Activated CD8-positive, alpha-beta memory T cell treated with anti-CD3 and anti-CD28 coated beads, Interleukin-2, amount 10 ng/mL, durations not matched to agents 7 days and 5 days (primary cell): ENCODE results near the gene EAF1. TPM values are rescaled to one million over a fixed set of nuclear protein-coding genes. Genes with fewer than 3 reads are reported as not detected.

ENCODE experiments used
- ATAC-seq: fragments of 150-1000 bp; cut with Tn5 transposase; one replicate; pipeline ENCODE4 v1.10.0; 2021; ENCODE audit warnings: moderate library complexity
- CTCF ChIA-PET: fragments of 350-600 bp; sonication (Branson Sonifier 250); formaldehyde crosslinking; loops from one replicate; lab custom pipeline; 2021; ENCODE audit warnings: antibody characterized with exemption; lab: Charles Lee
- DNase-seq: peaks from one replicate; pipeline ENCODE4 v3.0.0-alpha.2; 2020
- H3K27ac Mint-ChIP-seq: one replicate; pipeline ENCODE4 v1.8.0; 2021; ENCODE audit warnings: mild to moderate bottlenecking, mixed read lengths
- H3K27me3 Mint-ChIP-seq: one replicate; pipeline ENCODE4 v1.8.0; 2021; ENCODE audit warnings: mixed read lengths
- H3K36me3 Mint-ChIP-seq: one replicate; pipeline ENCODE4 v1.8.0; 2021; ENCODE audit warnings: mild to moderate bottlenecking, mixed read lengths
- H3K4me1 Mint-ChIP-seq: one replicate; pipeline ENCODE4 v1.8.0; 2021; ENCODE audit warnings: mixed read lengths
- H3K4me3 Mint-ChIP-seq: one replicate; pipeline ENCODE4 v1.8.0; 2021; ENCODE audit warnings: mild to moderate bottlenecking, moderate library complexity, mixed read lengths
- H3K9me3 Mint-ChIP-seq: one replicate; pipeline ENCODE4 v1.8.0; 2022; ENCODE audit warnings: low read depth, mixed read lengths
- total RNA-seq, 2 experiments: library from RNA; stranded (reverse); gene quantifications; one replicate each; pipeline ENCODE4 v1.2.3, GENCODE V29; 2021

Gene EAF1
- total RNA-seq, 2 experiments from 2014 or later = 27.3 to 29.5 TPM

- H3K27ac Mint-ChIP-seq = peak overlapping the region; percentile 92
- peak overlapping the region; percentile 88 for H3K4me3 Mint-ChIP-seq
- CTCF ChIA-PET = interaction anchor here (1.1 kb wide), 1 partner anchor 21 kb away, joined by 3 read pairs; no protein-coding TSS in a partner anchor
- peaks cover 47% of the 10 kb centered on the region for H3K4me1 Mint-ChIP-seq
- H3K9me3 Mint-ChIP-seq = no peaks in the 10 kb centered on the region
- H3K36me3 Mint-ChIP-seq = peaks cover 45% of the 10 kb centered on the region
- no peaks in the 10 kb centered on the region for H3K27me3 Mint-ChIP-seq
- ATAC-seq (no peak), DNase-seq (no peak)
Observed at GRCh38 chr3:15426579-15427118, 749 bp upstream of the EAF1 start.

GRCh38 chr3:15427981-15428380, 583 bp downstream of the EAF1 start:
- Mint-ChIP-seq H3K36me3 (peaks cover 41% of the 10 kb centered on the region), H3K27me3 (no peaks in the 10 kb centered on the region), H3K27ac (peak overlapping the region; percentile 92), H3K4me1 (peaks cover 50% of the 10 kb centered on the region), H3K4me3 (peak overlapping the region; percentile 88), H3K9me3 (no peaks in the 10 kb centered on the region)
- CTCF ChIA-PET = no interaction called here
- DNase-seq (no peak), ATAC-seq (no peak)

GRCh38 chr3:15428539-15428938, 1.1 kb downstream of the EAF1 start:
- Mint-ChIP-seq H3K27ac (peak overlapping the region; percentile 92), H3K27me3 (no peaks in the 10 kb centered on the region), H3K4me1 (peaks cover 52% of the 10 kb centered on the region), H3K9me3 (no peaks in the 10 kb centered on the region), H3K4me3 (peak overlapping the region; percentile 88), H3K36me3 (peaks cover 45% of the 10 kb centered on the region)
- CTCF ChIA-PET = interaction anchor here (1.0 kb wide), 2 partner anchors 26 to 320 kb away, joined by 3 to 4 read pairs; no protein-coding TSS in a partner anchor
- DNase-seq (peak; percentile 51), ATAC-seq (peak; percentile 48)

GRCh38 chr3:15429080-15429479, 1.7 kb downstream of the EAF1 start:
- peaks cover 52% of the 10 kb centered on the region for H3K4me1 Mint-ChIP-seq
- no peak for DNase-seq
- peak overlapping the region; percentile 88 for H3K4me3 Mint-ChIP-seq
- H3K27ac Mint-ChIP-seq = peak overlapping the region; percentile 92
- no peak for ATAC-seq
- H3K27me3 Mint-ChIP-seq = no peaks in the 10 kb centered on the region
- H3K36me3 Mint-ChIP-seq = peaks cover 47% of the 10 kb centered on the region
- H3K9me3 Mint-ChIP-seq = no peaks in the 10 kb centered on the region
- CTCF ChIA-PET = interaction anchor here (1.0 kb wide), 3 partner anchors 27 to 321 kb away, joined by 3 to 4 read pairs (median 3); no protein-coding TSS in a partner anchor

- Mint-ChIP-seq H3K36me3 (peaks cover 55% of the 10 kb centered on the region), H3K9me3 (no peaks in the 10 kb centered on the region), H3K27ac (peak overlapping the region; percentile 8)
Observed at GRCh38 chr3:15430624-15431023, 3.2 kb downstream of the EAF1 start.

GRCh38 chr3:15431256-15431837, 3.9 kb downstream of the EAF1 start:
- Mint-ChIP-seq H3K4me1 (peaks cover 36% of the 10 kb centered on the region), H3K27ac (no peak overlapping the region), H3K27me3 (no peaks in the 10 kb centered on the region), H3K4me3 (no peak overlapping the region), H3K9me3 (no peaks in the 10 kb centered on the region), H3K36me3 (peaks cover 52% of the 10 kb centered on the region)
- CTCF ChIA-PET = interaction anchor here (1.0 to 1.9 kb wide), 3 partner anchors 127 to 166 kb away, joined by 3 to 6 read pairs (median 4); no protein-coding TSS in a partner anchor
- no peak for DNase-seq
- no peak for ATAC-seq

More at GRCh38 chr3:15430624-15431023, 3.2 kb downstream of the EAF1 start:
- DNase-seq = no peak
- CTCF ChIA-PET = interaction anchor here (1.0 to 1.9 kb wide), 4 partner anchors 128 to 228 kb away, joined by 3 to 6 read pairs (median 4); no protein-coding TSS in a partner anchor
- Mint-ChIP-seq H3K4me1 (peaks cover 44% of the 10 kb centered on the region), H3K4me3 (no peak overlapping the region), H3K27me3 (no peaks in the 10 kb centered on the region)
- ATAC-seq = no peak

- CTCF ChIA-PET = interaction anchor here (0.8 to 2.1 kb wide), 3 partner anchors 28 to 230 kb away, joined by 3 to 6 read pairs (median 3); no protein-coding TSS in a partner anchor
- no peak overlapping the region for H3K27ac Mint-ChIP-seq
- DNase-seq (no peak), ATAC-seq (no peak)
- H3K27me3 Mint-ChIP-seq = no peaks in the 10 kb centered on the region
- H3K4me3 Mint-ChIP-seq = no peak overlapping the region
- H3K9me3 Mint-ChIP-seq = no peaks in the 10 kb centered on the region
- H3K4me1 Mint-ChIP-seq = peaks cover 27% of the 10 kb centered on the region
- H3K36me3 Mint-ChIP-seq = peaks cover 55% of the 10 kb centered on the region
Observed at GRCh38 chr3:15433531-15433930, 6.1 kb downstream of the EAF1 start.

- ATAC-seq (no peak), DNase-seq (no peak)
- Mint-ChIP-seq H3K27ac (no peak overlapping the region), H3K9me3 (no peaks in the 10 kb centered on the region), H3K4me3 (no peak overlapping the region), H3K36me3 (peaks cover 62% of the 10 kb centered on the region), H3K27me3 (no peaks in the 10 kb centered on the region), H3K4me1 (peaks cover 23% of the 10 kb centered on the region)
- CTCF ChIA-PET = interaction anchor here (1.1 to 2.1 kb wide), 3 partner anchors 29 to 122 kb away, joined by 3 to 6 read pairs (median 4); no protein-coding TSS in a partner anchor
Observed at GRCh38 chr3:15434756-15435155, 7.4 kb downstream of the EAF1 start.

GRCh38 chr3:15436246-15436645, 8.8 kb downstream of the EAF1 start:
- CTCF ChIA-PET = interaction anchor here (1.2 to 2.2 kb wide), 2 partner anchors 30 to 121 kb away, joined by 6 read pairs; no protein-coding TSS in a partner anchor
- ATAC-seq (no peak), DNase-seq (no peak)
- Mint-ChIP-seq H3K4me3 (no peak overlapping the region), H3K36me3 (peaks cover 69% of the 10 kb centered on the region), H3K27ac (no peak overlapping the region), H3K4me1 (peaks cover 26% of the 10 kb centered on the region), H3K9me3 (no peaks in the 10 kb centered on the region), H3K27me3 (no peaks in the 10 kb centered on the region)

GRCh38 chr3:15438983-15439382, 11.6 kb downstream of the EAF1 start:
- peaks cover 19% of the 10 kb centered on the region for H3K4me1 Mint-ChIP-seq
- no peak overlapping the region for H3K27ac Mint-ChIP-seq
- ATAC-seq = no peak
- H3K4me3 Mint-ChIP-seq = no peak overlapping the region
- H3K36me3 Mint-ChIP-seq = peaks cover 70% of the 10 kb centered on the region
- no peaks in the 10 kb centered on the region for H3K27me3 Mint-ChIP-seq
- H3K9me3 Mint-ChIP-seq = no peaks in the 10 kb centered on the region
- CTCF ChIA-PET = interaction anchor here (1.5 kb wide), 1 partner anchor 96 kb away, joined by 3 read pairs; no protein-coding TSS in a partner anchor
- DNase-seq = no peak

- Mint-ChIP-seq H3K27me3 (no peaks in the 10 kb centered on the region), H3K27ac (no peak overlapping the region), H3K4me3 (no peak overlapping the region), H3K9me3 (no peaks in the 10 kb centered on the region), H3K36me3 (peaks cover 68% of the 10 kb centered on the region), H3K4me1 (peaks cover 19% of the 10 kb centered on the region)
- DNase-seq (no peak), ATAC-seq (no peak)
- CTCF ChIA-PET = interaction anchor here (1.5 kb wide), 1 partner anchor 95 kb away, joined by 3 read pairs; no protein-coding TSS in a partner anchor
Observed at GRCh38 chr3:15439476-15439875, 12.1 kb downstream of the EAF1 start.

GRCh38 chr3:15440891-15441290, 13.5 kb downstream of the EAF1 start:
- ATAC-seq (no peak), DNase-seq (no peak)
- Mint-ChIP-seq H3K4me1 (peaks cover 19% of the 10 kb centered on the region), H3K4me3 (no peak overlapping the region), H3K27me3 (no peaks in the 10 kb centered on the region), H3K36me3 (peaks cover 62% of the 10 kb centered on the region), H3K9me3 (no peaks in the 10 kb centered on the region), H3K27ac (peak overlapping the region; percentile 22)
- CTCF ChIA-PET = interaction anchor here (0.7 kb wide), 1 partner anchor 36 kb away, joined by 3 read pairs; no protein-coding TSS in a partner anchor

- peaks cover 17% of the 10 kb centered on the region for H3K4me1 Mint-ChIP-seq
- no peaks in the 10 kb centered on the region for H3K27me3 Mint-ChIP-seq
- H3K4me3 Mint-ChIP-seq = no peak overlapping the region
- DNase-seq (no peak), ATAC-seq (no peak)
- H3K9me3 Mint-ChIP-seq = no peaks in the 10 kb centered on the region
- H3K27ac Mint-ChIP-seq = no peak overlapping the region
- CTCF ChIA-PET = interaction anchor here (0.6 kb wide), 1 partner anchor 7 kb away, joined by 3 read pairs; no protein-coding TSS in a partner anchor
- peaks cover 41% of the 10 kb centered on the region for H3K36me3 Mint-ChIP-seq
Observed at GRCh38 chr3:15443826-15444524, 16.6 kb downstream of the EAF1 start.
